Cardiac muscle cell (in vitro differentiated cells and primary cell): ENCODE results near the gene SNTA1. TPM values are rescaled to one million over a fixed set of nuclear protein-coding genes. Genes with fewer than 3 reads are reported as not detected.
"Not testable (repeated sequence)": the region's sequence is repeated elsewhere in the genome, so short reads cannot be mapped to it uniquely, and the experiment has no call there.

Experiments
- DNase-seq, 2 donors: peaks; one replicate each; pipeline versions ENCODE4 v3.0.0 to v3.0.0-alpha.2; 2010 to 2017; ENCODE audit warnings: low read depth in 1 of 2, low spot score in 1 of 2
- H3K27ac ChIP-seq: fragments of 200-600 bp; sonication (generic); 2 replicates; pipeline ENCODE4 v1.5.1; 2016
- H3K27me3 ChIP-seq: fragments of 200-600 bp; sonication (generic); 2 replicates; pipeline ENCODE4 v1.6.0; 2016; ENCODE audit warnings: control low read depth
- H3K36me3 ChIP-seq: fragments of 200-600 bp; sonication (generic); 2 replicates; pipeline ENCODE4 v1.5.1; 2016; ENCODE audit warnings: control low read depth
- H3K4me1 ChIP-seq: fragments of 200-600 bp; sonication (generic); 2 replicates; pipeline ENCODE4 v1.8.1; 2017; ENCODE audit warnings: low read depth, mild to moderate bottlenecking, mixed run types
- H3K4me3 ChIP-seq: fragments of 200-600 bp; sonication (generic); 2 replicates; pipeline ENCODE4 v1.5.1; 2016; ENCODE audit warnings: mild to moderate bottlenecking
- H3K9me3 ChIP-seq: fragments of 200-600 bp; sonication (generic); 2 replicates; pipeline ENCODE4 v1.5.1; 2017; ENCODE audit warnings: low read depth, mild to moderate bottlenecking, control low read depth
- CTCF ChIP-seq: IDR thresholded peaks from 2 replicates; pipeline ENCODE4 v1.5.1; 2012; ENCODE audit warnings: low read depth, mild to moderate bottlenecking, low read length
- polyA plus RNA-seq: library from polyadenylated mRNA; unstranded; fragments of >200 nt; fragmentation: Nextera tagmentation; extraction: Ambion mirVana; gene quantifications from 2 replicates; pipeline ENCODE4 v1.2.1, GENCODE V29; 2016
- total RNA-seq: library from RNA; depleted of rRNA; stranded (reverse); fragments of >200 nt; gene quantifications from 2 replicates; pipeline ENCODE4 v1.2.3, GENCODE V29; 2016

Gene SNTA1
- total and polyA plus RNA-seq, 2 experiments from 2014 or later, result 329 to 409 TPM

- peaks cover 7% of the 10 kb centered on the region for H3K4me1 ChIP-seq
- H3K36me3 ChIP-seq, result no peaks in the 10 kb centered on the region
- H3K4me3 ChIP-seq, result no peak overlapping the region
- H3K27me3 ChIP-seq, result no peaks in the 10 kb centered on the region
- no peak for DNase-seq
- no peaks in the 10 kb centered on the region for H3K9me3 ChIP-seq
- TF ChIP-seq CTCF, result no peak
- no peak overlapping the region for H3K27ac ChIP-seq
Measured at GRCh38 chr20:33460711-33461110, 17.1 kb upstream of the SNTA1 start.

- TF ChIP-seq CTCF, result no peak
- Histone ChIP-seq H3K4me3 (no peak overlapping the region), H3K36me3 (no peaks in the 10 kb centered on the region), H3K27ac (no peak overlapping the region), H3K9me3 (no peaks in the 10 kb centered on the region), H3K4me1 (peaks cover 10% of the 10 kb centered on the region), H3K27me3 (no peaks in the 10 kb centered on the region)
- no peak for DNase-seq
Measured at GRCh38 chr20:33459599-33459998, 16.0 kb upstream of the SNTA1 start.

- peak; percentile 91 for TF ChIP-seq CTCF
- not testable (repeated sequence) for H3K9me3 ChIP-seq, H3K4me1 ChIP-seq, H3K36me3 ChIP-seq, H3K27ac ChIP-seq, H3K27me3 ChIP-seq, H3K4me3 ChIP-seq
- DNase-seq, result peak; percentile 80 to 82
Measured at GRCh38 chr20:33456916-33457642, 13.5 kb upstream of the SNTA1 start.

GRCh38 chr20:33450867-33451266 is 7.3 kb upstream of the SNTA1 start:
- Histone ChIP-seq H3K27me3 (no peaks in the 10 kb centered on the region), H3K4me1 (peaks cover 10% of the 10 kb centered on the region), H3K4me3 (no peak overlapping the region), H3K36me3 (no peaks in the 10 kb centered on the region), H3K27ac (no peak overlapping the region), H3K9me3 (no peaks in the 10 kb centered on the region)
- no peak for TF ChIP-seq CTCF
- peak in 1 of 2 donors; percentile 37 for DNase-seq

- Histone ChIP-seq H3K27me3 (no peaks in the 10 kb centered on the region), H3K36me3 (no peaks in the 10 kb centered on the region), H3K4me1 (peaks cover 18% of the 10 kb centered on the region), H3K27ac (peak overlapping the region; percentile 69), H3K9me3 (no peaks in the 10 kb centered on the region), H3K4me3 (no peak overlapping the region)
- no peak for TF ChIP-seq CTCF
- no peak for DNase-seq
Measured at GRCh38 chr20:33445881-33446625, 2.5 kb upstream of the SNTA1 start.
